HG02642 (cell line): ENCODE data around the gene ANLN.

Experiments used
- ATAC-seq: cut with Tn5 transposase; IDR thresholded peaks from one replicate; pipeline ENCODE4 v1.9.1; 2021; ENCODE audit warnings: mild to moderate bottlenecking; ENCODE audit not compliant: unreplicated experiment, poor library complexity

ANLN gene, protein sequence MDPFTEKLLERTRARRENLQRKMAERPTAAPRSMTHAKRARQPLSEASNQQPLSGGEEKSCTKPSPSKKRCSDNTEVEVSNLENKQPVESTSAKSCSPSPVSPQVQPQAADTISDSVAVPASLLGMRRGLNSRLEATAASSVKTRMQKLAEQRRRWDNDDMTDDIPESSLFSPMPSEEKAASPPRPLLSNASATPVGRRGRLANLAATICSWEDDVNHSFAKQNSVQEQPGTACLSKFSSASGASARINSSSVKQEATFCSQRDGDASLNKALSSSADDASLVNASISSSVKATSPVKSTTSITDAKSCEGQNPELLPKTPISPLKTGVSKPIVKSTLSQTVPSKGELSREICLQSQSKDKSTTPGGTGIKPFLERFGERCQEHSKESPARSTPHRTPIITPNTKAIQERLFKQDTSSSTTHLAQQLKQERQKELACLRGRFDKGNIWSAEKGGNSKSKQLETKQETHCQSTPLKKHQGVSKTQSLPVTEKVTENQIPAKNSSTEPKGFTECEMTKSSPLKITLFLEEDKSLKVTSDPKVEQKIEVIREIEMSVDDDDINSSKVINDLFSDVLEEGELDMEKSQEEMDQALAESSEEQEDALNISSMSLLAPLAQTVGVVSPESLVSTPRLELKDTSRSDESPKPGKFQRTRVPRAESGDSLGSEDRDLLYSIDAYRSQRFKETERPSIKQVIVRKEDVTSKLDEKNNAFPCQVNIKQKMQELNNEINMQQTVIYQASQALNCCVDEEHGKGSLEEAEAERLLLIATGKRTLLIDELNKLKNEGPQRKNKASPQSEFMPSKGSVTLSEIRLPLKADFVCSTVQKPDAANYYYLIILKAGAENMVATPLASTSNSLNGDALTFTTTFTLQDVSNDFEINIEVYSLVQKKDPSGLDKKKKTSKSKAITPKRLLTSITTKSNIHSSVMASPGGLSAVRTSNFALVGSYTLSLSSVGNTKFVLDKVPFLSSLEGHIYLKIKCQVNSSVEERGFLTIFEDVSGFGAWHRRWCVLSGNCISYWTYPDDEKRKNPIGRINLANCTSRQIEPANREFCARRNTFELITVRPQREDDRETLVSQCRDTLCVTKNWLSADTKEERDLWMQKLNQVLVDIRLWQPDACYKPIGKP

DNA sequence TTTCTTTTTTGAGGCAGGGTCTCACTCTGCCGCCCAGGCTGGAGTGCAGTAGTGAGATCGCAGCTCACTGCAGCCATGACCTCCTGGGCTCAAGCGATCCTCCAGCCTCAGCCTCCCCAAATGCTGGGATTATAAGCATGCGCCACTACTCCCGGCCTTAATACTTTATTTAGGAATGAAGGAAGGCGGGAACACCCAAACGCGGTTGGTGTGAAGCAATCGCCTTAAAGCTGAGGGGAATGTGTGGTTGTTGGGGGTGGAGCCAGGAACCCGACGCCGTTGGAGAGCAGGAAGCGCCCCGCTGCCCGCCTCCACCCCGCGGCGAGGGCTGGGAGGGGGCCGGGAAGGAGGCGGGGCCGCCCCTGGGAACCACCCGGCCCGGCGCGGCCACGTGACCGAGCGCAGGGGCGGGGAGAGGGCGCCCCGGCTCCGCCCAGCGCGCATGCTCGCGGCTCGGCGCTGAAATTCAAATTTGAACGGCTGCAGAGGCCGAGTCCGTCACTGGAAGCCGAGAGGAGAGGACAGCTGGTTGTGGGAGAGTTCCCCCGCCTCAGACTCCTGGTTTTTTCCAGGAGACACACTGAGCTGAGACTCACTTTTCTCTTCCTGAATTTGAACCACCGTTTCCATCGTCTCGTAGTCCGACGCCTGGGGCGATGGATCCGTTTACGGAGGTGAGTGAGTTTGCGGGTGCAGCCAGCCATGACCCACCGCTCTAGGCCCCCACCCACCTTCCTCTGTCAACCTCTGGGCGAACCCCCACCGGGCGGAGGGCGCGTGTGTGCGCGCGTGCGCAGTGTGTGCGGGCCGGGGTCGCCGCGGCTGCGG is at the start of gene ANLN:
TSS of gene ANLN (plus strand) at position 492 of the 828 bp plus-strand sequence. CDS start at position 657, 165 bp downstream.
- peak; percentile 78 for ATAC-seq

DNA sequence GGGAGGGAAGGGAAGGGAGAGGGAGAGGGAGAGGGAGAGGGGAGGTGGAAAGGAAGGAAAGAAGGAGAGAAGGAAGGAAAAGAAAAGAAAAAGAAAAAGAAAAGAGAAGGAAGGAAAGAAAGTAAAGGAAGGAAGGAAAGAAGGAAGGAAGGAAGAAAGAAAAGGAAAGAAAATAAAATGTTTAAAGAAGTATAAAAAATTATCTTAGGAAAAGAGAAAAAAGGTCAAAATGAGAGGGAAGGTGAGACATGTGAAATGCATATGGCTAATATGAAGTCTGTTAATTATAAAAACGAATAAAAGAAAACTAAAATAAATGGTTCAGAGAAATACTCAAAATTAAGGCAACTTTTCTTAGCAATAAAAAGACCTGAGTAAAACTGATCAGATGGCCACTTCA is 46.1 kb upstream of the ANLN start:
- ATAC-seq, result no peak

DNA sequence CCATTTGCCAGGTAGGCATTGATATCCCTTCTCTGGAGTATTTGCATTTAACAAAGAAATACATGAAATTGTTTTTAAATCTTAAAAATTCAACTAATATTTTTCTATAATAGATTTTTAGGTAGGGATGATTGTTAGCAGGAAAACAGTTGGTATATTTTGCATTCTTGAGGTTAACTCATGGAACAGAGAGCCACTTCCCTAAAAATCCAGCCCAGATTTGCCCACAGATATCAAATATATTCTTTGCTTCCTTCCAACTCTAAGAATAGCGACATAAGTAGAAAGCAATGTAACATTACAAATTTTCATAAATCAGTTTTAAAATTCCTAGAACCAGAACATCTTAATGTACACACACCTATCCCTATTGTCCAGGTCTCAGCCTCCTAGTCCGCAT is 45.0 kb upstream of the ANLN start:
- no peak for ATAC-seq

DNA sequence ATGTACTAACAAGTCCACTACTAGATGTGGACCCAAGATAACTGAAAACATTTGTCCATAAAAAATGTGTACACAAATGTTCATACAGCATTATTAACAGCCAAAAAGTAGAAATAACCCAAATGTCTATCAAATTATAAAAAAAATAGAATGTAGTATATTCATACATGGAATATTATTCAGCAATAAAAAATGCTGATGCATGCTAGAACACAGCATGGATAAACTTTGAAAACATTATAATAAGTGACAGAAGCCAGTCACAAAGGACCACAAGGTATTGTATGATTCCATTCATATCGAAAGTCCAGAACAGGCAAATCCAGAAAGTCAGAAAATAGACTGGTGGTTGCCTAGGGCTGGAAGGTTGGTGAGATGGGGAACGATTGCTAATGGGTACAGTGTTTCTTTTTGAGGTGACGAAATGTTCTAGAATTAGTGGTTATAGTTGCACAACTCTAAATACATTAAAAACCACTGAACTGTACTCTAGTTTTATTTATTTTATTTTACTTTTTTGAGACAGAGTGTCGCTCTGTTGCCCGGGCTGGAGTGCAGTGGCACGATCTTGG is 43.3 kb upstream of the ANLN start:
- ATAC-seq, result no peak

DNA sequence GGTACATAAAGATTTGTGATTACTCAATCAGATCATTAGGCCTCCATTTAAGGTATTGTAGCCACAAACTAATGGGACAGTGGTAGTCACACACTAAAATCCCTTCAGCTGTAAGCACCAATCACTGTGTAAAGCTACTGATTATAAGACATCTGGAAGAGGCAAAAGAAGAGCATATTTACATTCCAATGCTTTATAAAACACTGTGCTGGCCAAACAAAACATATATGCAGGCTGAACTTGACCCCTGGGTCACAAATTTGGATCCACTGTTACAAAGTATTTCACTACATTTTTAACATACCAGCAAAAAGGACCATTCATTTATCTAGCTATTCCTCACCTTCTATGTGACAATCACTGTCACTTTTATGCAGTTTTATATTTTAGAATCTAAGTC is 41.4 kb upstream of the ANLN start:
- no peak for ATAC-seq

DNA sequence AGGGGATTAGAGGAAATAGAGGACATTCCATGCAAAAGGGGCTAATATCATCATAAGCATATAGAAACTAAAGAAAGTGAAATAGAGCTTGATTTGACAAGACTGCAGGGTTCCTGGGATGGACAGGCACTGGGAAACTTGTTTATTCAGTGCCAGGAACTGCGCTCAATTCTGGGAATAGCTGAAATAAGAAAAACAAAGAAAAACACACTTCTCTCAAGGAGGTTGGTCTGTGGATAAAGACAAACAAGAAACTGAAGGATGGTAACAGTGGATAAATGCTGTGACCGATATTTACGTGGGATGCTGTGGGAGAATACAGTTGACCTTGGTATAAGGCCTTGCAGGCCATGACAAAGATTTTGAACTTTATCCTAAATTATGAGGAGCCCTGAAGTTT is 40.9 kb upstream of the ANLN start:
- ATAC-seq, result no peak

DNA sequence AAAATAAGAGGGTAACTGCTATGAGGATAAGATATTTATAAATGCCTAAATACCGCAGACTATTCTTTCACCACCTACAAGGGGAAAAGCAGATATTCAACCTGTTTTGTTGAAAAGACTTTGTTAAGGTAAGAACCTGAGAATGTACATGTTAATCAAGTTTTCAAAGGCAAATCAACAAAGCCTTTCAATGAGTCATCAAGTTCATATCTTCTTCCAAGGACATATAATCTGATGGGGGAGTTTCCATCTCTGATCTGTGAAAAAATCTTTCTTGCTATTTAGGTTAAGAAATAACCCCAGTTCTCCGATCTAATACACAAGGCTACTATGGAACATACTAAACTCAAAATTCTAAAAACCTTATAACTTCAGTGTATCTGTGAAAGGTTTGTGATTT is 40.0 kb upstream of the ANLN start:
- no peak for ATAC-seq

DNA sequence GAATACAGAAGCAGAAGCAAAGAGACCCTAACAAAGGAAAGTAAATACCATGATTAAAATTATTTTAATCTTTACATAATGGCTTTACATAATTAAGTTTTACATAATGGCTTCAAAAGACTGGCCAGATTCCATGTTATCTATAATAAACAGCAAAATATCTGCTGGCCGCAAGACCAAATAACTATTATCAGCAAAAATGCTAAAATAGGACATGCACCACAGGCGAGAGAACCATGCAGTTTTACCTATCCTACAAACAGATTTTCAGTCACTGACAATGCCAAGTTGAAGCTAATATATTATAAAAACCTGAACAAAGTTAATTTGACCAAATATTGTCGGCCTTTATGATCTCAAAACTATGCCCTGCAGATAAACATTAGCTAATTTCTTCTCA is 34.2 kb upstream of the ANLN start:
- ATAC-seq, result no peak

DNA sequence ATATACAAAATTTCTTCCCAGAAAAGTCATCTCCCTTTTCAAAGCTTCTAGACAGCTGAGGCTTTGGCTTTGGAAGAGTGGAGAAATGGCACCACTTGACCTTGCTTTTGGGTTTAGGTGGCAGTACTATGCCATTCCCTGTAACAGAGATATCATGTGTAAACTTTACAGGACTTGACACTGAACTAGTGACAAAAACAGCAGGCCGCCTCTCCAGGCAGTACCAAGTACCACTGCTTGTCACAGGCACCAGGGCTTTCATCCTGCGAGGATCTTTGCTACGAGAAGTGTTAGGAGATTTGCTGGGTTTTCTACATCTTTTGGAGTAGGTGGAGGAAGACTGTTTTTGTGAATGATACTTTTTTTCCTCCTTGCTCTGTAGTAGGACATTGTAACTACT is 32.6 kb upstream of the ANLN start:
- no peak for ATAC-seq

DNA sequence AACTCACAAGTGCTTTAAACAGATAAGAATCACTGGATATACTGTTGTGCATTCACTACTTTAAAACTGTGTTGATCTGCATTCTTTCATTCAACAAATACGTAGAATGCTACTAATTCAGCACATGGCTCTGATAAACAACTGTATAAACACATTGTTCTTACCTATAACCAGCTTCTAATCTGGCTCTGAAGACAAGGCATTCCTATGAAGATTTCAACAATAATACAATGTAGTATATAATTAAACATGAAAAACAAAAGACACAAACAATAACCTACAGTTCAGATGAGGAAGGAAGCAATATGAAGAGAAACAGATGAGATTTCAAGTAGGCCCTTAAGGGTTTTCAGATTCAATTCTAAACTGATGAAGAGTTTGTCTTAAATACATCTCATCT is 31.1 kb upstream of the ANLN start:
- no peak for ATAC-seq

DNA sequence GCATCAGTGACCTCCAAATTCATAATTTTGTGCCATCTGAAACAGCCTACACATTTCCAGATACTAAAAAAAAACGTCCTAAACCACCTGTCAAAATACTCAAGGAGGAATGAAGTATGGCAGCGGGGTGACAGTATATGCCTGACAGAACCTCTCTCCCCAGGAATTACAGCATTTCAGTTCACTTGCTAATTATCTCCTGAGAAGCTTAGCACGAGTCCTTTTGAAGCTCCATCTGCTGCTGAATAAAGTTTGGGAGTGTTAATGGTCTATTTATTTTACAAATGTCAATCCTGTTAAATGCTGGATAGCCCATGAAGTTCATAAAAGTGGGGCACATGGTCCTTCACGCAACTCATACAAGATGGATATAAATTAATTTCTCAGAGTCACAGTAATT is 29.4 kb upstream of the ANLN start:
- ATAC-seq, result no peak

DNA sequence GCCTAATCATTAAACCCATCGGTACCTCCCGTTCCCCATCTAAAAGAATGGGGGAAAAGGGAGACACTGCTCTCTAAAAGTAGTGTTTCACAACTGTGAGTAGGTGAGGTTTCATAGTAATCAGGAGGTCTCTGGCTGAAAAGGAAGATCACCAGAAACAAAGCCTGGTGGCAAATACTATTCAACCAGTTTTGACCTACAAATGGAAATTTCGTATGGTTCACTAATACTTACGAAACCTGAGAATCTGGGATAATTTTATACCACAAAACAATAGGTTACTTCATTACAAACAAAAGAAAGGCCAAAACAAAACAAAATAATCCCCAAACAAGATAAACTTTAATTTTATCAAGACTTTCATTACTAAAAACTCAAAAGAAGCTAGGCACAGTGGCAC is 28.4 kb upstream of the ANLN start:
- ATAC-seq, result no peak

DNA sequence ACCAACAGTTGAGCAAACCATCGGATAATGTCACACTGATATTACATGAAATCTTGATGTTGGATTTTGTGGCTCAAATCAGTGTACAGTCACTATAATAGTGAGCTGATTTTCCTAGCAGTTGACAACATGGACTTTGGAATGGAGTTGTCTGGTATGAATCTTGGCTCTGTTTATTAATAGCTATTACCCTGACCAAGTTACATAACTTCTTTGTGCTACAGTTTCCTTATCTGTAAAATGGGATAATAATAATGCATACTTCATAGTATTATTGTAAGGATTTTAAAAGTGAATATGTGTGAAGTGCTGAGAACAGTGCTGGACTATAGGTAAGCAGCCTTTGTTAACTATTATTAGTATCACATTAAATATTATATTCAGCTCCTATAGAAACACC is 26.1 kb upstream of the ANLN start:
- no peak for ATAC-seq

DNA sequence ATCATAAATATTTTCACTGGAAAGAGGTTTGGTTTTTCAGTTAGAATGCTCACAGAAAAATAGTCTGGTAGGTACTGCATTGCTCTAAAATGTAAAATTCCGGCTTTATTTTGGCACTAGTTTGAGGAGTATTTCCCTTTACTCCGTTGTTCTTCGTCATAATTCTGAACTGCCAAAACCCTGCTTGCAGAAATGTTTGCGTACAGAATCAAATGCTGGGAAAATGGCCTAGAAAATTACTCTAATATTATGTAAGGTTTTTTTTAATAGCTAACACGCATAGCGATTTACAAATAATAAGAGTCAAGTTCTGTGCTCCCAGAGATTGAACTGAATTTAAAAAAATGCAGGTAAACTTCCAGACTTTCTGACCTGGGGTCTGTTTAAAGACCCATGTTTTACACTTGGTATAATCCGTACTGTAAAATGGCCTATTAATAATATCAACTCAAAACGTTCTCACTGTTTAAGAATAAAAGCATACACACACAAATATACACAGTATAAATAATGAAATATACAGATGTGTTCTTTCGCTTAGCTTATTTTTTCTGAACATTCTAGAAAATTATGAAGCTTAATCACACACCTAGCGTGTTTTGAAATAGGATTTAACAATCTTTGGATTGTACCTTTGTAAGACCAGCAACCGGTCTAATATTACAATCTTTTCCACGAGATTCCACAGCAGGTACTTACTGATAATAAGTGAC is 23.5 kb upstream of the ANLN start:
- ATAC-seq, result no peak

DNA sequence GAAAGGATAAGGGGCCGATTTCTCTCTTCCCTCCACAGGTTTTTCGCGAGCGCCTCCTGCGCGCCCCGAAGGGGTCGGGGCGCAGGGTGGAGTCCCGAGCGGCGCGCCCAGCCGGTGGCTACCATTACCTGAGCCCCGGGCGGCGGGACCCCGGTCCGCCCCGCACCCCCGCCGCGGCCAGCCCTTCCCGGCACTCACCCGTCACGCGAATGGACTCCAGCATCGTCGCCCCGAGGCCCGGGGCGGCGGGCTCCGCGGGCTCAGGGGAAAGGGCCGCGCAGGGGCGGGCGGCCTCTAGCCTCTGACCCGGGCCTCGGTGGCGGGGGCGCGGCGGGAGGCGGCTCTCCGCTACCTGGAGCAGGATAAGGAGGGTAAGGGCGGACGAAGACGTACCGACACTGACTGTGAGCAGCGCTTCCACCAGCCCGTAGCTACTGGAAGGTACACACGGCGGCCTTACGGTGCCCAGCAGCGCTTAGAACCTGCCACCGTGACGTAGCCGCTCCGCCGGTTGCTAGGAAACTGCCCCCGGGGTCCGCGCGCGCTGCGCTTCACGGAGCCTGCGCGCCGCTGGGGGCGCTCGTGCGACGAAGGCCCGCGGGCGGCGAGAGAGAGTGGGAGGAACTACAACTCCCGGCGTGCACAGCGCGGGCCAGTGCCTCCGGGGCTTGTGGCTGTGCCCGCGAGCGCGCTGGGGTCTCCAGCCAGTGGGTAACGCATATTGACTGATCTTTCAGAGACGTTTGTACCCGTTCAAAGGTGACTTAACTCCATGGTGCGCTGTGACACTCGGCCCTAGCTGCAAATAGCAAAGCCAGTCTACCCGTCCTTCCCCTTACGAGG is 22.7 kb upstream of the ANLN start:
- ATAC-seq, result peak; percentile 99

DNA sequence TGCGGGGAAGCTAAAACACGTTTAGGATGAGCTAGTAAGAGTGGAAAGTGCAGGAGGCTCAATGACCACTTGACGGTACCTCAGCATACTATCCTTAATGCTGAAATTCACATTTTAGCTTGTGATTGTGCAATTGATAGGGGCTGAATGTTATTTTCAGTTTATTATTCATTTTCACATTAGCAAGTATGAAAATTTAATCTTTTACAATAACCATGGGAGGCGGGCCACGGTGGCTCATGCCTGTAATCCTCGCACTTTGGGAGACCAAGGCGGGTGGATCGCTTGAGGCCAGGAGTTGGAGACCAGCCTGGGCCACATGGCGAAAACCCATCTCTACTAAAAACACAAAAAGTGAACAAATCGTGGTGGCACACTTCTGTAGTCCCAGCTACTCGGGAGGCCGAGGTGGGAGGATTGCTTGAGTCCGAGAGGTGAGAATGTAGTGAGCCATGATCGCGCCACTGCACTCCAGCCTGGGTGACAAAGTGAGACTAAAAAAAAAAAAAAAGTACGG is 22.0 kb upstream of the ANLN start:
- ATAC-seq, result no peak

DNA sequence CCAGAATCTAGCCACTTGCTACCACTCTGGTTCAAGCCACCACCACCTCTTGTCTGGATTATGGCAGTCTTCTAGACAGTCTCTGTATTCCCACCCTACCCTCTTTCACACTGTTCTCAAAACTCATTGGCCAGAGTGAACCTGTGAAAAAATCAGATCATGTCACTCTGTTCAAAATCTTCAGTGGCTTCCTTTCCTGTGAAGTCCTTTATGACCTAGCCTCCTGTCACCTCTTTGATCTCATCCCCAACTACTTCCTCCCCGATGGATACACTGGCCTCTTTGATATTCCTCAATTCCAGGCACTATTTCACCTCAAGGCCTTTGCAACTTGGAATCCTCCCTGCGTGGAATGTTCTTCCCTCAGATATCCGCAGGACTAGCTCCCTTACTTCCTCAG is 21.2 kb upstream of the ANLN start:
- ATAC-seq, result no peak

DNA sequence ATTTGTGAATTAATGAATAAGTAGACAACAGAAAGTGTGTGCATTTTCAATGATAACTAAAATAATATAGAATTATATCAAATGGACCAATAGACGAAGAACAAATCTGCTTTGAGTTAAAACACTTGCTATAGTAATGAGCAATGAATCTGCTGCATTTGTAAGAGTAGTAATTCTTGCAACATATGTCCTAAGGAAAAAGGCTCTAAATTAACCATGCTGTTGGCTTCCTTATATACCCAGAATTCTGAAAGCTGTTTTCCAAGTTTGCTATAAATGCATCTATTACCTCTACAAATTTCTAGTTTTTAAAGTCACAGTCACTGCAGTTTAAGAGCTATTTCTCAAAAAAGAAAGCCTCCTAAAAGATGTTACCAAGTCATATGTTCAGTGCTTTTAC is 20.5 kb upstream of the ANLN start:
- no peak for ATAC-seq
